K562 (cell line): ENCODE data around the gene ARHGAP25. TPM values are rescaled to one million over a fixed set of nuclear protein-coding genes. Genes with fewer than 3 reads are reported as not detected.

Source experiments
- ATAC-seq: fragments of 200-7000 bp; cut with Tn5 transposase; 3 replicates; pipeline ENCODE4 v1.9.1; 2020; ENCODE audit warnings: moderate library complexity
- BruUV-seq: library from RNA; stranded (reverse); fragments of 400-500 nt; replicated peaks from 2 replicates; lab custom pipeline; 2021; lab: Mats Ljungman, UMichigan
- CTCF ChIA-PET: fragments of 300-600 bp; formaldehyde crosslinking; extraction: SDS; loops from one replicate; lab custom pipeline; 2021; ENCODE audit warnings: low intra/inter-chr PET ratio; lab: Yijun Ruan, JAX
- POLR2A ChIA-PET: fragments of 300-600, 350-650 bp; sonication (Branson Sonifier 250); formaldehyde crosslinking; extraction: SDS; loops from one replicate; lab custom pipeline; 2021; ENCODE audit warnings: antibody characterized with exemption, inconsistent platforms; lab: Yijun Ruan, JAX
- DNase-seq, 4 experiments: peaks; one replicate each; pipeline versions ENCODE4 v3.0.0 to v3.0.0-alpha.2; 2011 to 2018; ENCODE audit warnings: low spot score in 3 of 4, mixed read lengths in 3 of 4; ENCODE audit errors: extremely low read depth in 1 of 4
- FAIRE-seq: peaks from 2 replicates; lab custom pipeline; 2011; peaks lifted over from hg19 to GRCh38; lab: Jason Lieb, UNC
- H2AFZ ChIP-seq: 2 replicates; pipeline ENCODE4 v1.6.0; 2011; ENCODE audit warnings: low read depth, low read length, control low read depth, inconsistent platforms
- H3K27ac ChIP-seq: fragments of 200-600 bp; 3 replicates; pipeline ENCODE4 v1.8.0; 2011; ENCODE audit warnings: low read depth, mild to moderate bottlenecking, control low read depth, inconsistent platforms, low read length, moderate library complexity, mixed read lengths; ENCODE audit errors: extremely low read depth
- H3K27me3 ChIP-seq, 2 experiments: fragments of 300-600 bp in 1 of 2; 2 replicates in 1 of 2; 3 replicates in 1 of 2; pipeline versions ENCODE4 v1.6.0 to v1.8.0; 2011; ENCODE audit warnings: inconsistent platforms in 2 of 2, low read length in 2 of 2, mild to moderate bottlenecking in 1 of 2, mixed read lengths in 1 of 2, moderate library complexity in 1 of 2; ENCODE audit not compliant: control insufficient read depth in 2 of 2, insufficient read depth in 2 of 2
- H3K36me3 ChIP-seq: fragments of 300-600 bp; 3 replicates; pipeline ENCODE4 v1.8.0; 2011; ENCODE audit warnings: mild to moderate bottlenecking, low read length, inconsistent platforms; ENCODE audit not compliant: control insufficient read depth, insufficient read depth
- H3K4me1 ChIP-seq, 2 experiments: fragments of 200-600 bp in 1 of 2; replicated peaks in 1 of 2; 2 replicates in 1 of 2; 3 replicates in 1 of 2; pipeline versions ENCODE4 v1.5.1 to v1.8.0; 2011; ENCODE audit warnings: inconsistent platforms in 2 of 2, low read length in 2 of 2, mild to moderate bottlenecking in 1 of 2, mixed read lengths in 1 of 2, moderate library complexity in 1 of 2; ENCODE audit not compliant: control insufficient read depth in 2 of 2, insufficient read depth in 2 of 2
- H3K4me2 ChIP-seq: 2 replicates; pipeline ENCODE4 v1.6.1; 2011; ENCODE audit warnings: low read length, control low read depth, inconsistent platforms, mixed read lengths; ENCODE audit not compliant: insufficient read depth
- H3K4me3 ChIP-seq: fragments of 200-600 bp; sonication (generic), shearing (Covaris generic); 2 replicates; pipeline ENCODE4 v1.5.1; 2016; ENCODE audit warnings: control low read depth, inconsistent platforms
- H3K79me2 ChIP-seq: fragments of 200-600 bp; 3 replicates; pipeline ENCODE4 v1.8.0; 2011; ENCODE audit warnings: low read length, inconsistent platforms; ENCODE audit not compliant: control insufficient read depth, insufficient read depth
- H3K9ac ChIP-seq, 2 experiments: 2 replicates each; pipeline versions ENCODE4 v1.6.0 to v1.6.1; 2011; ENCODE audit warnings: low read depth in 2 of 2, low read length in 2 of 2, control low read depth in 1 of 2, inconsistent platforms in 1 of 2, mild to moderate bottlenecking in 1 of 2, mixed read lengths in 1 of 2; ENCODE audit not compliant: insufficient read depth in 1 of 2
- H3K9me1 ChIP-seq: one replicate; pipeline ENCODE4 v1.6.0; 2011; ENCODE audit warnings: inconsistent platforms, mild to moderate bottlenecking, low read length, moderate library complexity; ENCODE audit not compliant: control insufficient read depth, insufficient read depth
- H3K9me3 ChIP-seq: replicated peaks from 2 replicates; pipeline ENCODE4 v1.5.1; 2011; ENCODE audit warnings: low read depth, low read length, inconsistent platforms; ENCODE audit not compliant: control insufficient read depth, insufficient read depth
- H4K20me1 ChIP-seq: replicated peaks from 2 replicates; pipeline ENCODE4 v1.6.1; 2011; ENCODE audit warnings: low read length, inconsistent platforms, mixed read lengths; ENCODE audit not compliant: control insufficient read depth, insufficient read depth
- CCAR2 ChIP-seq: fragments of 200-400 bp; formaldehyde crosslinking; IDR thresholded peaks from 2 replicates; pipeline ENCODE4 v1.6.1; 2017; ENCODE audit warnings: mild to moderate bottlenecking, low read depth, low read length
- DEAF1 ChIP-seq: fragments of 450-650 bp; formaldehyde crosslinking; IDR thresholded peaks from 2 replicates; pipeline ENCODE4 v1.4.0; 2020; ENCODE audit warnings: mild to moderate bottlenecking, moderate library complexity
- JUN ChIP-seq, 2 experiments: sonication (generic) in 1 of 2; formaldehyde crosslinking in 1 of 2; IDR thresholded peaks; 2 replicates each; pipeline versions ENCODE4 v1.6.1 to v1.8.0; 2012 to 2022; ENCODE audit warnings: borderline replicate concordance in 2 of 2, mild to moderate bottlenecking in 2 of 2, improper control_type of control experiment in 1 of 2, low read depth in 1 of 2, low read length in 1 of 2, missing genetic modification reagents in 1 of 2
- NFRKB ChIP-seq: fragments of 450-650 bp; IDR thresholded peaks from 2 replicates; pipeline ENCODE4 v1.6.1; 2016; ENCODE audit warnings: low read depth
- ZBTB7A ChIP-seq: IDR thresholded peaks from 2 replicates; pipeline ENCODE4 v1.6.1; 2011; ENCODE audit warnings: low read depth, mild to moderate bottlenecking, low read length, moderate library complexity, borderline replicate concordance; ENCODE audit not compliant: control insufficient read depth
- ZFX ChIP-seq: sonication (generic); formaldehyde crosslinking; IDR thresholded peaks from 2 replicates; pipeline ENCODE4 v1.8.0; 2022; ENCODE audit warnings: mild to moderate bottlenecking, missing genetic modification reagents, moderate library complexity
- ZNF23 ChIP-seq: fragments of 250-450 bp; sonication (Bioruptor Pico); IDR thresholded peaks from 2 replicates; pipeline ENCODE4 v1.4.0; 2020; ENCODE audit warnings: mild to moderate bottlenecking
- WGBS: fragments of 100-300 bp; shearing (Covaris generic); methylation state at CpG from one replicate; pipeline ENCODE4 v1.1.6; 2016; ENCODE audit warnings: low coverage, mixed read lengths; ENCODE audit not compliant: insufficient coverage; ENCODE audit errors: missing lambda C conversion rate; 5-methylcytosine and 5-hydroxymethylcytosine counted together
- in situ Hi-C: fragments of 300-500 bp; cut with MboI; formaldehyde crosslinking; loops from 4 replicates; pipeline ENCODE4 v1.15.0; 2018; ENCODE audit warnings: inconsistent platforms, mixed read lengths
- intact Hi-C: fragments of 100-400 bp; cut with micrococcal nuclease; formaldehyde crosslinking; loops from 2 replicates; pipeline ENCODE4 v1.14.2; 2022
- polyA plus RNA-seq, 8 experiments: library from polyadenylated mRNA; depleted of rRNA in 4 of 8; stranded (reverse) in 5 of 8; unstranded in 3 of 8; fragments of >200 nt; fragmentation: Nextera tagmentation in 2 of 8; fragmentation: Illumina TruSeq in 1 of 8; extraction: Ambion mirVana in 2 of 8; extraction: Trizol in 1 of 8; gene quantifications; 2 replicates each; pipeline versions ENCODE4 v1.2.1 to v1.2.3, GENCODE V29; 2011 to 2014; ENCODE audit warnings: inconsistent platforms in 1 of 8, missing spikeins in 1 of 8
- total RNA-seq, 7 experiments: library from RNA; depleted of rRNA in 6 of 7; stranded (reverse); fragments of >200 nt in 6 of 7; fragmentation: Illumina TruSeq in 2 of 7; extraction: Trizol in 2 of 7; gene quantifications; 2 replicates each; pipeline versions ENCODE4 v1.2.1 to v1.2.3, GENCODE V29; 2011 to 2021; ENCODE audit warnings: low replicate concordance in 1 of 7
- TF ChIP-seq, protein P1 (sequence below): sonication (generic); formaldehyde crosslinking; IDR thresholded peaks from 2 replicates; pipeline ENCODE4 v1.9.0; 2022; ENCODE audit warnings: mild to moderate bottlenecking, missing genetic modification reagents

Gene ARHGAP25
- total and polyA plus RNA-seq, 9 of the 15 experiments (the other 6 are each of a cell fraction or from before 2014, with no cell fraction given) = 4.9 to 14.8 (median 10.7) TPM

- no peak for TF ChIP-seq JUN (IDR thresholded peaks at IDR 0.05; ENCODE audit: borderline replicate concordance, low read depth, low read length)
- TF ChIP-seq JUN (CRISPR knock-in tag; IDR thresholded peaks at IDR 0.05; ENCODE audit: borderline replicate concordance) = no peak
- no peak for TF ChIP-seq ZNF23 (CRISPR knock-in tag)
- no peak for TF ChIP-seq DEAF1 (CRISPR knock-in tag)
- TF ChIP-seq, all 486 proteins: peak for 0
These were observed 64.8 kb downstream of the ARHGAP25 start (continued) for GRCh38 chr2:68799140-68800026.

GRCh38 chr2:68800027-68800401 lies 65.4 kb downstream of the ARHGAP25 start:
- 45% methylated on average over 4 of the region's 4 CpGs for WGBS
- intact Hi-C loops = no loop called here
- ATAC-seq (no peak), FAIRE-seq (no peak), DNase-seq (peak in 1 of 4 experiments; percentile 11)
- Histone ChIP-seq H4K20me1 (no peaks in the 10 kb centered on the region; the same call in 1 of the 2 replicates), H3K9me3 (no peaks in the 10 kb centered on the region), H3K79me2 (no peaks in the 10 kb centered on the region), H3K9me1 (no peaks in the 10 kb centered on the region), H3K36me3 (no peaks in the 10 kb centered on the region), H3K4me1 (peaks cover 0 to 3% of the 10 kb centered on the region in 2 experiments; a peak in 1 of 5 replicates), H2AFZ (no peak overlapping the region), H3K9ac (peak overlapping the region in 1 of 2 experiments; percentile 61; a peak in 1 of 4 replicates), H3K4me2 (no peak overlapping the region), H3K27ac (no peak overlapping the region), H3K4me3 (no peak overlapping the region), H3K27me3 (no peaks in the 10 kb centered on the region)
- ChIA-PET POLR2A (interaction anchor here (1.4 kb wide), 1 partner anchor 9 kb away, joined by 5 read pairs; no protein-coding TSS in a partner anchor), CTCF (no interaction called here)
- BruUV-seq = no TSS peak
- in situ Hi-C loops = no loop called here
- TF ChIP-seq CCAR2 = no peak
- TF ChIP-seq ZBTB7A = no peak
- no peak for TF ChIP-seq ZFX (CRISPR knock-in tag)
- TF ChIP-seq NFRKB = no peak
- TF ChIP-seq, protein P1, sequence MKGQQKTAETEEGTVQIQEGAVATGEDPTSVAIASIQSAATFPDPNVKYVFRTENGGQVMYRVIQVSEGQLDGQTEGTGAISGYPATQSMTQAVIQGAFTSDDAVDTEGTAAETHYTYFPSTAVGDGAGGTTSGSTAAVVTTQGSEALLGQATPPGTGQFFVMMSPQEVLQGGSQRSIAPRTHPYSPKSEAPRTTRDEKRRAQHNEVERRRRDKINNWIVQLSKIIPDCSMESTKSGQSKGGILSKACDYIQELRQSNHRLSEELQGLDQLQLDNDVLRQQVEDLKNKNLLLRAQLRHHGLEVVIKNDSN (CRISPR knock-in tag) = no peak
